Mammary epithelial cell (primary cell): ENCODE measurements around the gene ATRNL1.

Source experiments
- CTCF ChIP-seq, 2 donors: IDR thresholded peaks in 1 of 2; conservative IDR thresholded peaks in 1 of 2; 2 replicates each; pipeline ENCODE4 v1.5.1; 2011 to 2012; ENCODE audit warnings: inconsistent platforms in 2 of 2, low read length in 2 of 2, mild to moderate bottlenecking in 2 of 2, control low read depth in 1 of 2, low read depth in 1 of 2; ENCODE audit not compliant: insufficient read depth in 1 of 2; ENCODE audit errors: extremely low read depth in 1 of 2
- EZH2 ChIP-seq: IDR thresholded peaks from 2 replicates; pipeline ENCODE4 v1.6.1; 2012; ENCODE audit warnings: low read length, inconsistent platforms, borderline replicate concordance

- TF ChIP-seq CTCF (conservative IDR thresholded peaks at IDR 0.05 in 1 of 2, IDR thresholded peaks at IDR 0.05 in 1 of 2; ENCODE audit: extremely low read depth in 1 of 2, insufficient read depth in 1 of 2, low read depth in 1 of 2, low read length in 2 of 2) (no peak), EZH2 (no peak)
Observed at GRCh38 chr10:115945701-115946445, 852.7 kb downstream of the ATRNL1 start.
